ENCODE measurements around the gene SLU7. TPM values are rescaled to one million over a fixed set of nuclear protein-coding genes. Genes with fewer than 3 reads are reported as not detected.
A peak's percentile ranks its signal among the peaks of the same experiment; 100 is the strongest.

The SLU7 gene
- total RNA-seq, 1 donor from 2014 or later = 59.3 TPM

GRCh38 chr5:160434022-160434531 is 15.2 kb upstream of the SLU7 start:
- H3K4me1 Mint-ChIP-seq = peaks cover 62% of the 10 kb centered on the region
- intact Hi-C loops (cut with micrococcal nuclease) = loop anchor here (1.0 to 10.0 kb wide), 2 partner anchors 15 to 271 kb away; partner anchors contain the start of gene SLU7
- no peaks in the 10 kb centered on the region for H3K9me3 Mint-ChIP-seq
- ATAC-seq (ENCODE audit: low read depth) (peak; percentile 72), DNase-seq (peak; percentile 59)
- peak overlapping the region; percentile 3 for H3K27ac Mint-ChIP-seq
- POLR2A ChIA-PET = interaction anchor here (0.6 to 2.6 kb wide), 5 partner anchors 12 to 246 kb away, joined by 3 to 16 read pairs (median 5); partner anchors contain the start of genes PTTG1 and SLU7
- TF ChIP-seq CTCF (IDR thresholded peaks at IDR 0.05) = no peak
- no peaks in the 10 kb centered on the region for H3K27me3 Mint-ChIP-seq
- CTCF ChIA-PET = interaction anchor here (1.8 kb wide), 1 partner anchor 15 kb away, joined by 6 read pairs; the partner anchor contains the start of gene SLU7
- peaks cover 3% of the 10 kb centered on the region for H3K36me3 Mint-ChIP-seq (ENCODE audit: low read depth)
- peak overlapping the region; percentile 48 for H3K4me3 Mint-ChIP-seq

- peaks cover 11% of the 10 kb centered on the region for H3K36me3 Mint-ChIP-seq (ENCODE audit: low read depth)
- DNase-seq = no peak
- POLR2A ChIA-PET = interaction anchor here (0.6 to 2.6 kb wide), 4 partner anchors 14 to 360 kb away, joined by 4 to 16 read pairs (median 8); partner anchors contain the start of gene SLU7
- peaks cover 52% of the 10 kb centered on the region for H3K4me1 Mint-ChIP-seq
- no peaks in the 10 kb centered on the region for H3K9me3 Mint-ChIP-seq
- no peak for ATAC-seq (ENCODE audit: low read depth)
- no peak for TF ChIP-seq CTCF (IDR thresholded peaks at IDR 0.05)
- intact Hi-C loops (cut with micrococcal nuclease) = loop anchor here (10.0 kb wide), 1 partner anchor 272 kb away; no protein-coding TSS in a partner anchor
- CTCF ChIA-PET = interaction anchor here (1.8 kb wide), 1 partner anchor 13 kb away, joined by 6 read pairs; the partner anchor contains the start of gene SLU7
- no peak overlapping the region for H3K27ac Mint-ChIP-seq
- peak overlapping the region; percentile 13 for H3K4me3 Mint-ChIP-seq
- no peaks in the 10 kb centered on the region for H3K27me3 Mint-ChIP-seq
These were observed 13.9 kb upstream of the SLU7 start for GRCh38 chr5:160432787-160433186.

GRCh38 chr5:160432196-160432595 is 13.3 kb upstream of the SLU7 start:
- ChIA-PET CTCF (no interaction called here), POLR2A (interaction anchor here (0.8 to 2.6 kb wide), 2 partner anchors 13 to 35 kb away, joined by 4 to 16 read pairs; partner anchors contain the start of gene SLU7)
- Mint-ChIP-seq H3K27me3 (no peaks in the 10 kb centered on the region), H3K9me3 (no peaks in the 10 kb centered on the region), H3K4me3 (no peak overlapping the region), H3K27ac (peak overlapping the region; percentile 1), H3K4me1 (peaks cover 52% of the 10 kb centered on the region), H3K36me3 (ENCODE audit: low read depth) (peaks cover 14% of the 10 kb centered on the region)
- no peak for TF ChIP-seq CTCF (IDR thresholded peaks at IDR 0.05)
- peak; percentile 80 for ATAC-seq (ENCODE audit: low read depth)
- no peak for DNase-seq
- intact Hi-C loops (cut with micrococcal nuclease) = loop anchor here (10.0 kb wide), 1 partner anchor 273 kb away; no protein-coding TSS in a partner anchor

DNA sequence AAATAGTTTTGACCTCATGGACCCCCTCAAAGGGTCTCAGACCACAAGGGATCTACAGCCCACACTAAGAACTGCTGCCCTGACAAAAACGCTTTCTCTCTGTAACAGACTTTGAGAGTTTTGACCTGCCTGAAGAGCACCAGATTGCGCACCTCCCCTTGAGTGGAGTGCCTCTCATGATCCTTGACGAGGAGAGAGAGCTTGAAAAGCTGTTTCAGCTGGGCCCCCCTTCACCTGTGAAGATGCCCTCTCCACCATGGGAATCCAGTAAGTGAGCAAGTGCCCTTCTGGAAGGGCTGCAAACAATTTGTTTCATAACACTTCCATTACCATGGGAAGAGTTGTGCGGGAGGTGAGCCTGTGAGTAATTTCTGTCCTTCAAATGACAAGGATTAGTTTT is 8.7 kb upstream of the SLU7 start:
- H3K4me3 Mint-ChIP-seq = no peak overlapping the region
- ChIA-PET CTCF (interaction anchor here (3.3 kb wide), 1 partner anchor 11 kb away, joined by 15 read pairs; no protein-coding TSS in a partner anchor), POLR2A (no interaction called here)
- H3K27me3 Mint-ChIP-seq = no peaks in the 10 kb centered on the region
- no peaks in the 10 kb centered on the region for H3K9me3 Mint-ChIP-seq
- DNase-seq (no peak), ATAC-seq (ENCODE audit: low read depth) (no peak)
- TF ChIP-seq CTCF (IDR thresholded peaks at IDR 0.05) = no peak
- intact Hi-C loops (cut with micrococcal nuclease) = no loop called here
- H3K36me3 Mint-ChIP-seq (ENCODE audit: low read depth) = peaks cover 14% of the 10 kb centered on the region
- peaks cover 42% of the 10 kb centered on the region for H3K4me1 Mint-ChIP-seq
- H3K27ac Mint-ChIP-seq = no peak overlapping the region

GRCh38 chr5:160423099-160423498 is 4.2 kb upstream of the SLU7 start:
- ChIA-PET POLR2A (interaction anchor here (0.6 to 2.6 kb wide), 2 partner anchors 45 to 416 kb away, joined by 5 to 27 read pairs; no protein-coding TSS in a partner anchor), CTCF (interaction anchor here (3.9 kb wide), 1 partner anchor 16 kb away, joined by 33 read pairs; no protein-coding TSS in a partner anchor)
- H3K36me3 Mint-ChIP-seq (ENCODE audit: low read depth) = peaks cover 16% of the 10 kb centered on the region
- H3K27me3 Mint-ChIP-seq = no peaks in the 10 kb centered on the region
- peak overlapping the region; percentile 94 for H3K27ac Mint-ChIP-seq
- DNase-seq (no peak), ATAC-seq (ENCODE audit: low read depth) (no peak)
- TF ChIP-seq CTCF (IDR thresholded peaks at IDR 0.05) = no peak
- H3K9me3 Mint-ChIP-seq = no peaks in the 10 kb centered on the region
- peak overlapping the region; percentile 24 for H3K4me3 Mint-ChIP-seq
- intact Hi-C loops (cut with micrococcal nuclease) = no loop called here
- peaks cover 68% of the 10 kb centered on the region for H3K4me1 Mint-ChIP-seq
